Hippocampal formation (tissue), 2 donors: ENCODE measurements around the gene SIK1.
A peak's percentile ranks its signal among the peaks of the same experiment; 100 is the strongest.
"Not testable (repeated sequence)": the region's sequence is repeated elsewhere in the genome, so short reads cannot be mapped to it uniquely, and the experiment has no call there.

ENCODE experiments used
- DNase-seq, 2 donors: peaks; one replicate each; lab custom pipeline; 2025; lab: John Stamatoyannopoulos, UW

The SIK1 gene

DNA sequence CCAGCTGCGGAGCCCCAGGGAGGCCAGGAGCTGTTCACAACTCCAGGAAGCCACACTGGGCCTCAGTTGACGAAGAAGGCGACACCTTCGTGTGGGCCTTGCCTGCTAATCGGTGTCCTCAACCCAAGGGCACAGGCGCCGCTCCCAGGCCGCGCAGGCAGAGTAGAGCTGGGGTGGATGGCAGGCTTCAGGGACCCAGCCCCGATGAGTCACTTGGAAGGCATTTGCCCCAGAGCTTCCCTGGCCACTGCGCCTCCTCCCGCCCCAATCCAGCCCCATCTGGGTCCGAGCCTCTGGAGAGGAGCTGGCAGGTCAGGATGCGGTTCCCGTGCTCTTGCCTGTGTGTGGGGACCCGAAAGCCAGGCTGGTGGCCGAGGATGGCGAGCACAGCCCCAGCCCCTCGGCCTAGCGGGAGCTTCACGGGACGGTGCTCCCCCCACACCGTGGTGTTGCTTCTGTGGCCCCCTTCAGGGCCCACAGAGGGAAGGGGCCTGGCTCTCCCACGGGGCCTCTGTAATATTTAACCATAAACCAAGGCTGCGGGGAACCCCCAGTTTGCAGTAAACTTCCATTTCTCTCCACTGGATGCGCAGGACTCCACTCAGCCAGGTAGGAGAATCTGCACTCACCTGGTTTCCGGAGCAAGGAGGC lies 30.0 kb downstream of the SIK1 start:
- not testable (repeated sequence) for DNase-seq

DNA sequence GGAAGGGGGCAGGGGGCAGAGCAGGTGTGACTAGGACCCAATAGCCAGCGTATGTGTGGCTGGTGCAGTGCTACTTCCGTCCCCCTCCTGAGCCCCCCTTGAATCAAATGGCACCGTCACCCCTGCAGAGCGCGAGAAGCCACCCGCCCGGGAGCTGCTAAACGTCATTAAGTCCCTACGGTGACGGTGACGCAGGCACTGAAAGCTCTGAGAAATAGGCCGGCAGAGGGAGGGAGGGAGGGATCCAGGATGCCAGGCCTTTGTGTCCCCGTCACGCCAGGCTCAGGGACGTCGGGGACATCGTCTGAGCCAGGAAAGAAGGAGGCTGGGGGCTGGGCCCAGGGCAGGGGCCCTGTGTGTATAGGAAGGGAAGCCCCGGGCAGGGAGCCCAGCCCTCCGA lies 43.6 kb downstream of the SIK1 start:
- not testable (repeated sequence) for DNase-seq

DNA sequence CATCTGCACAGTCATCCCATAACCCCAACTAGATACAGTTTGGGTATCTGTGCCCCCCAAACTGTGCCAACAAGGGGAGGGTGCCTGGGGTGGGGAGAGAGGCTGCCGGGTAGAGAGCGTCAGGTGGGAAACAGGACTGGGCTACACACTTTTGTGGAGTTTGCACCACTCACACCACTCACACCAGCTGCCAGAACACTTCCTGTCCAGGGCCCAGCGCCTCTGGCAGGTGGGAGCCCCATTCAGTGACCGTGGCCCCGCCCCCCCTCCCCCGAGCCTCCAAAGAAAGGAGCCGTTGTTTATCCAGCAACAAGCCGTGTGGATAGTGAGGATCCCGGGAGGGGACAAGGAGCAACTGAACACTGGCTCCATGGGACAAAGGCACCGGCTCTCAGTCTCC lies 44.0 kb downstream of the SIK1 start:
- DNase-seq: not testable (repeated sequence)

DNA sequence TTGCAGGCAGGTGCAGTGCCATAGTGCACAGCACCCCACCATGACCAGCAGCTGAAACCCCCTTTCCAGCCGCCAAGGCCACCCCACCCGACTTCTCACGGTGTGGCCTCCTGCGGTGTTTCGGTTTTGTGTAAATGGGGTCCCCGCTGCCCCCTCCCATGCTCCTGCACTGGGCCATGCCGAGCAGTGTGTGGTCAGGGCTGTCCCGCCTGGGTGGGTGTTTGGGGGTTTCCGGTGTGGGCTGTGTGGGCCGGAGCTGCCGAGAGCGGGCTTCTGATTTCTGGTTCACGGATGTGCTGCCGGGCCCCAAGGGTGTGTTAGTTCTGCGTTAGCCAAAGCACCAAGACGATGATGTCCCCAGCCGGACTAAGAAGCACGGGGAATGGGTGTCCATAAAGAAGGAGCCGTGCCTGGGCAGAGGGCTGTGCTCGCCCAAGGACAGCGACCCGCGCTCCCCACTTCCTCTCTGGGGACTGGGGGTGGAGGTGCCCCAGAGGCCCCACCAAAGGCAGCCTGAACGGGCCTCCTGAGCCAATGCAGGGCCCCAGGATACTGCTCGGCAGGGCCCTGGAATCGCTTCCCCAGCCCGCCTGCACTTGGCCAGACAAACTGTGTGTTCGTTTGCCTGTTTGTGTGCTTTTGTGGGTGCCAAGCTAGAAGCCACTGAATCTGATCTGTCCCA lies 45.9 kb downstream of the SIK1 start:
- not testable (repeated sequence) for DNase-seq

DNA sequence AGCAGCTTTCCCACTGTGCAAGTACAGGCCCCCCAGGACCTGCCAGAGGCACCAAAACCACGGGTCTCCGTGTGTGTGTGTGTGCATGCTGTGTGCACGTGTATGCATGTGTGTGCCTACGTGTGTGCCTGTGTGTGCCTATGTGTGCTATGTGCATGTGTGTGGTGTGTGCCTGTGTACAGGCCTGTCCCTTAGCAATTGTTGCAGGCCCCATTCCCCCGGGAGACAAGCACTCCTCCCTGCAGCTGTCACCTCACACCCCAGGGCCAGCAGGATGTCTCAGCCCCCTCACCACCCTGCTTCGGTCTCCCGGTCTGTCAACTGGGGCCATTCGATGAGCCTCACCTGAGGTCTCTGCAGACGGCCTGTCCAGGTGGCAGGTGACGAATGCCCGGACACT lies 46.6 kb downstream of the SIK1 start:
- DNase-seq: not testable (repeated sequence)

- not testable (repeated sequence) for DNase-seq
Measured at GRCh38 chr21:43379626-43380122, 47.3 kb downstream of the SIK1 start.

DNA sequence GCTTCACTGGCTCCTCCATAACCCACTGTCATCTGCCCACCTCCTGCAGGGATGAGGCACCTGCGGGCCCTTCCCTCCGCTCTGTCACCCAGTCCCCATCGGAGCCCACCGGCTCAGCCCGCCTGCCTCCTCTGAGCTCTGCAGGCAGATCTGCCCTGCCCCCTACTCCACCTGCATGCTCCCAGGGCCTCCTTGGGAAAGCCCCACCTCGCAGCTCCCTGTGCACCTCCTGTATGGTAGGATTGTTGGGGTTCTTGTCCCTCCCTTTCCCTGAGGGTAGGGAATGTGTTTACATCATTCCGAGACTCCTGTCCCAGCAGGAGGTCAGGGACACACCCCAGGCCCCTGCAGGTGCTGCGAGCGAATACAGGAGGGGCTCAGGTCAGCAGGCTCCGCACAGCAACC lies 50.5 kb downstream of the SIK1 start:
- DNase-seq: no peak

- no peak for DNase-seq
Measured at GRCh38 chr21:43375837-43376477, 51.0 kb downstream of the SIK1 start.

DNA sequence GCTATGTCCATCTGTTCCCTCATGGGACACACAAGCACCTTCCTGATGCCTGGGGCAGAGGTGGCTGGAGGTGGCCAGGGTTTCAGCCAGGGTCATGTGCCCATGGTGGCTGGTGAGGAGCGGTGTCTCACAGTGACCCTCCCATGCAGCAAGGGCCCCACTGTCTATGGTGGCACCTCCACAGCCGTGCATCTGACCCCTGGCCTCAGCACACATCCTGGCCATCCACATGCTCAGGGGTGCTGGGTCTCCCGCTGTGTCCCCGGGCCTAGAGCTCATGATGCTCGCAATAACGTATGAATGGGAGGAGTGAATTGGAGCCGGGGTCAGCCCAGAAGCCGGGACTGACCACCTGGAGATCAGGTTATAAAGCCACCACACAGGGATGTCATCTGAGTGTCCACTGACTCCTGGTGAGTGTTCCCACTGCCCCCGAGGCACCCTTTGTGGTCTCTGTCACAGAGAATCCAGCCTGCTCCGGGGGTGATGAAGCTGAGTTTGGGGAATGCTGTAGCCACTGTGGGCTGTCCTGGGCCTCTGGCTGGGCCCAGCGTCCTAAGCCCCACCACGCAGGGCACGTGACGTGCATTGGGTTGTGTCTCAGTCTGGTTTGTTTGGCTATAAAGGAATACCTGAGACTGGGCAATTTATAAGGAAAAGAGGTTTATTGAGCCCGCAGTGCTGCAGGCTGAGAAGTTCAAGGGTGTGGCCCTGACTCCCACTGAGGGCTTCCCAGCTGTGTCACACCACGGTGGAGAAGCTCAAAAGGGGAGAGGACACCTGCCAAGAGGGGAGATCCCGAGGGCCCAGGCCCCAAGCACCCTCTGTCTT lies 51.7 kb downstream of the SIK1 start:
- no peak for DNase-seq

DNA sequence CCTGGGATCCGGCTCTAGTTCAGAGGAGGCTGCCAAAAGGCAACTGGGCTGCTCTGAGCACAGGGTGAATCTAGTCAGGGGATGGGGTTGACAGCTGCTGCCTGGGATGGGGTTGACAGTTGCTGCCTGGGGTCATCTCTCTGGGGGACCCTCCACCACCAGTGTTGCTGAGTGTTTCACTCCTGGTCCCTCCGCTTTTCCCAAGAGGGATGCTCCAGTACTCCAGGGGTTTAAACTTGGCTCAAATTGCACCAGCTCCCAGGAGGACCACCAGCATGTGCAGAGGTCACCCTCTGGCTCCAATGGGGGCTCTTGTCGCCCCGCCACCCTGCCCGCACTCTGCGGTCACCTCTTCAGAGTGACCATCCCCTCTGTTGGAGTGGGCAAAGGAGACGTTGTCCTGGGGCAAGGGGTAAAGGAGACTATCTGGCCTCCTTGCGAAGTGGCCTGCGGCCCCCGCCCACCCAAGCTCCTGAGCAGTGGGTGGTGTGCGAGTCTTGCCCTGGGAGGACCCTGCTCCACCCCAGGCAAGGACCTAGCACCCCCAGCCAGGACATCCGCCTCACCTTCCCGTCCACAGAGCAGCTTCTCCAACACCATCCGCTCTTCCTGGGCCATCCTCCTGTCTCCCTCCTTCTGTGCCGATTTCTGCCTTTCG lies 52.6 kb downstream of the SIK1 start:
- DNase-seq: no peak

DNA sequence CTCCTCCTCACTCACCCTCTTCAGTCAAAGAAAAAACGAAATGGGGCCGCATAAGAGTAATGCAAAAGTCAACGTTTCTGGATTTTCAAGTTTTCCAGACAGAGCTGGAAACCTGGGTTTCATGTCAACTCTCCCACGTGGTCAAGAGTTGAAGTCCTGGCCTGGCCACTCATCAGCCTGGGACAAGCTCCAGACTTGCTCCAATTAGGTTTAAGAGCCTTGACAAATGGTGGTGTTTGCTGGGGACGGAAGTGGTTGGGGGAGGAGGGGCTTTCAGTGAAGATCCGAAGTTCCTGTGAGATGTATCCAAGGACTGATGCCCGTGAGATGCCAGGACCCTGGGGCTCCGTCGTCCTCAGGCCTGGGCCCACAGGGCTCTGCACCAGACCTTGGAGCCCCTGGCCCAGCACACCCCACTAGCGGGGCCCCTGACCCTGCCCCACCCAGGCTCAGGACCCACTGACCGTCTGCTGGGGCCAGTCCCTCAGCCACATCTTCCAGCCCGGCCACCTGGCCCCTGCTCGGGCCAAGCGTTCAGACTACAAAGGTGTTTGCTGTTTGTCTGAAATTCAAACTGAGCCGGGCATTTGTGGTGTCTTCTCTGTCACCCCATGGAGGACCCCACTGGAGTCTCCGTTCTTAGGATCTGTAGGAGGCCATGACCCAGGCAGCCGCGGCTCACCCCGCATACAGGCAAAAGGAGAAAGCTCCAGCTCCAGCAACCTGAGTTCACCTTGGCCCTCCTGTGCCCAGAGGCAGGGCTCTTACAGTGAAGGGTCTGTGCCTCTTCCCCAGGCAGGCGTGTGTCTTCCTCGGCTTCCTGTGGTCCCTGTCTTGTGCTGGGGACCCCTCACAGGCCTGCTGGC lies 53.3 kb downstream of the SIK1 start:
- DNase-seq: no peak

DNA sequence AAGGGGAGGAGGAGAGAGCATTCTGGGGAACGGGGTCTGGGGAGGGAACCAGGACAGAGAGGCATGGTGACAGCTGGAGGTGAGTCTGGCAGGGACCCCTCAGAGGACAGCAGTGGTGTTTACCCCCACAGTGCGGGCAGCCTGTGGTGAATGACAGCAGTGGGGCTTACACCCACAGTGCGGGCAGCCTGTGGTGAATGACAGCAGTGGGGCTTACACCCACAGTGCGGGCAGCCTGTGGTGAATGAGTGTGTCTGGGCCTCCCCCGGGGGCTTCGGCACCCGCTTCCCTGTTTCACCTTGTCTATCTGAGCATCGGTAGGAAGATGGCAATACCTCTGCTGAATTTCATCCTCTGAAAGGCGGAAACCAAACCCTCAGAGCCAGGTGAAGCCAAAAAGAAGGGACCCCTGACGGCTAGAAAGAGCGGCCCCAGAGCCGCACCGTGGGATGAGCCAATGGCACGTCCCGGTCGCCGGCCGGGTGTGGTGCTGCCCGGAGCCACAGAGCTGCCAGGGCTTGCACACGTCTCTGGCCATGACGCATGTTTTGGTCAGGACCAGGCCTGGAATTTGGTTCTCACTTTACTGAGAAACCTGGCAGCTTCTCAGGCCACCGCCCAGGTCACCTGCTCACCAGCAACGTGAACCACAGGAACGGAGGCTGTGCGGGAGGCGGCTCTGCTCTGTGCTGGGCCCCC lies 54.1 kb downstream of the SIK1 start:
- DNase-seq: no peak

GRCh38 chr21:43371786-43372185 lies 55.1 kb downstream of the SIK1 start:
- DNase-seq: no peak

GRCh38 chr21:43370888-43371570 lies 55.9 kb downstream of the SIK1 start:
- DNase-seq: no peak

GRCh38 chr21:43370091-43370658 lies 56.8 kb downstream of the SIK1 start:
- peak in 1 of 2 donors; percentile 21 for DNase-seq

DNA sequence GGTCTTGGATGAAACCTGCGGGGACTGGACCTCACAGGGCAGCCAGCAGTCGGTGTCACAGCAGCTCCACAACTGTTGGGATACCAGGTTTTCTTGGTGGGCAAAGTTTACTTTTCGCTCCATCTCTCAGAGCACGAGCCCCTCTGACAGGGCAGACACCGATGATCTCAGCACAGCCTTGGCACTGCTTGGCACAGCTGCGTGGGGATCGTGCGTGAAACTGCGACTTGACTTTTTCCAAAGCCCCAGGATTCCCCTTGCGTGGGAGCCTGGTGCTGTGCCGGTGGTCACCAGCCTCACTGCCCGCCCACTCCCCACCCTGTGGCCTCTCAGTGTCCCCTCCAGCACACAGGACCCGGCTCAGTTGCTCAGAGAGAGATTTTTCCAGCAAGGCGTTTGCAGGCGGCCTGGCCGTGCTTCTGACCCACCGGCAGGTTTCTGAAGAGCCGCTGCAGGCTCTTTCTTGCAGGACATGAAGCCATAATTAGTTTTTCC lies 57.3 kb downstream of the SIK1 start:
- DNase-seq: no peak

GRCh38 chr21:43369124-43369523 lies 57.8 kb downstream of the SIK1 start:
- no peak for DNase-seq

GRCh38 chr21:43368685-43369084 lies 58.2 kb downstream of the SIK1 start:
- no peak for DNase-seq

DNA sequence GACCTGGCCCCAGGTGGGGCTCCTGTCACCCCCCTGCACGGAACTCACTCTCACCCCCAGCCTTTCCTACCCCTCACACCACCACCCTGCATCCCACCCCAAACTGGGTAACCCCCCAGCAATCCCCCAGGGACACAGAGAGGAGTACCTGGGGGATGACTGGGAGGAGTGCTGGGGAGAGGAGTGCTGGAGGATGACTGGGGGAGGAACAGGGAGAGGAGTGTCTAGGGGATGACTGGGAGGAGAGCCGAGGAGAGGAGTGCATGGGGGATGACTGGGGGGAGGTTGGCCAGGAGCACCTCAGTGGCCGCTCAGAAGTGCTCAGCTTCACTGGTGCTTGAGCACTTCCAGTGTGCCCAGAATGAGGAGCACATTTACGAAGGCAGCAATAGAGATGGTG lies 59.1 kb downstream of the SIK1 start:
- no peak for DNase-seq
